RCC 7860 (cell line): ENCODE data around the gene OR9I1.

ENCODE experiments used
- DNase-seq: peaks from one replicate; pipeline ENCODE4 v3.0.0-alpha.2; 2015; ENCODE audit warnings: low spot score
- FAIRE-seq: peaks from 2 replicates; lab custom pipeline; 2012; peaks lifted over from hg19 to GRCh38; lab: Jason Lieb, UNC

Gene OR9I1

DNA sequence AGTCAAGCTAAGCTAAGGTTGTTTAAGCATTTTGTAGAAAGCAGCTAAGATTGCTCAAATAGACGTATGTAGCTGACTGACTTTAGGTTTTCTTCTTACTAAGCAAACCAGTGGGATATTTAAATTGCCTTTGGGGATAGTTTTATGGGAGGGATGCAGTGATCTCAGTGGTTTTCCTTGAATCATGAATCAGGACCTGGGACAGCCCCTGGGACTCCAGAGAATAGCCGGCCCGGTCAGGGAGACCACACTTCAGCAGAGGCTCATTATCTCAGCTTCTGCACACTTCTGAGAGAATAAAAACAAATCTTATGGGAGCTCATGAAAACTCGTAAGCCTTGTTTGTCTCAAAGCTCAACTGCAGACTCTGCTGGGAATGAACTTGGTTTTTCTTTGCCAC is at the start of gene OR9I1:
OR9I1 (minus strand) TSS at position 62 of the 400 bp plus-strand sequence. CDS start 6,086 bp downstream, outside the sequence.
- no peak for FAIRE-seq
- no peak for DNase-seq

DNA sequence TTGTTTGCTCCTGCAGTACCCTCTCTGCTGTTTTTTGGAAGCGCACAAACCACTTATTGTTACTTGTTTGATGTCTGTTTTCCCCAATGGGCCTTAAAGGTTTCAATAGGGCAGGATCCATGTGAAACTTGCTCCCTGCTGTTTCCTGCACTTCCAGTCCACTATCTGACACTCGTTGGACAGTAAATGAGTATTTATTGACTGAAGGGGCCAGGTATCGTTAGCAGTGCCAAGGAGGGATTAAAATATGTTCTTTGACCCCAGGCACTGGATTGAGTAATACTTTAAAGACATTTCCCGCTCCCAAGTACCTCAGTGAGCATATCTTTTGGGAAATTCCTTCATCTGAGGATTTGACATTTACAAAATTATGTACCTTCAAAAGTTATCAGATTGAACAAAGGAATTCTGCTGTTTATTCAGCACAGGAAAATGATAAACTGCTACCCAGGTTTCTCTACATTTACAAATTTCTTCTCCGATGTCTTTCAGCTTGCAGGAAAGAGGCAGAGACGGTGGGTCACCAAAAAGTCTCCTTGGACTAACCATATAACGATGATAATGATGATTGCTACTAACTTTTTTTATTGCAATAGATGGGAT is 40.3 kb upstream of the OR9I1 start:
- FAIRE-seq = no peak

GRCh38 chr11:58164990-58165389 is 39.7 kb upstream of the OR9I1 start:
- no peak for DNase-seq
- no peak for FAIRE-seq

More for the DNA sequence above, 40.3 kb upstream of the OR9I1 start:
- DNase-seq = no peak

GRCh38 chr11:58164389-58164788 is 39.1 kb upstream of the OR9I1 start:
- DNase-seq (no peak), FAIRE-seq (no peak)

- FAIRE-seq (no peak), DNase-seq (no peak)
Observed at GRCh38 chr11:58152781-58153180, 27.5 kb upstream of the OR9I1 start.

DNA sequence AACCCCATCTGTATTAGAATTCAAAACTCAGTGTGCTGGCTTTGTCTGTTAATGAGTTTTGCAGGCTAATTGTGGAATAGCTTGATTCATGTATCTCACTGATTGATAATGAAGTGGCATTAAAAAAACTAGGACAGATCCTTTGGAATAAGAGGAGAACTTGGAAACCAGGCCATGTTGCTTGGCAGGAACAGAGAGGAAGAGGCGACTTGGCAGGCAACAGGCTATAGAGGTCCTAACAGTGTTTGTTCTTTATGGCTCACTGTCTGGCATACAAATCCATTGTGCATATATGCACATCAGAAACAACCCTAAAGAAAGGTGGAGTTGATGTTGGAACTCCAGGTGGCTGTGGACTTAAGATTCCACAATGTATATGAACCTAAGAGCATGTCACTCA is 17.4 kb upstream of the OR9I1 start:
- no peak for DNase-seq
- FAIRE-seq = no peak

GRCh38 chr11:58135171-58135570 is 9.8 kb upstream of the OR9I1 start:
- DNase-seq = no peak
- FAIRE-seq = no peak

GRCh38 chr11:58134151-58134550 is 8.8 kb upstream of the OR9I1 start:
- no peak for FAIRE-seq
- no peak for DNase-seq

- FAIRE-seq (no peak), DNase-seq (no peak)
Observed at GRCh38 chr11:58133309-58134076, 8.2 kb upstream of the OR9I1 start.

DNA sequence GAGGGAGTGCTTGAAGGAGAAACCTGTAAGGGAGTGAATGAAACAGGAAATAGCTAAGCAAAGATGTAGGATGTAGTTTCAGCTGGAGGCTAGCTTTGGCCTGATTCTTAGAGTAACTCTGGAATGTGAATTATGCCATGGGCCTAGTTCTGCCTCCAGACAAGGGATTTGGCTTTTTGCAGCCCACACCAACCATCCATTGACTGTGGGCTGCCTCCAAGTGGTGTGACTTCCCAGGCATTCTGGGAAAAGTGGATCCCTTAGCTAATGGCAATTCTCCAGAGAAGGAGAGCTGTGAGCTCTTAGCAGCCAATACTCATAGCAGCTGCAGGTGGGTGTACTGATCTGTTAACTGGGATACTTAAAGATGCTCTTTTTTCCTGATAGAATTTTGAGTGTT is 2.0 kb upstream of the OR9I1 start:
- no peak for DNase-seq
- FAIRE-seq = no peak

DNA sequence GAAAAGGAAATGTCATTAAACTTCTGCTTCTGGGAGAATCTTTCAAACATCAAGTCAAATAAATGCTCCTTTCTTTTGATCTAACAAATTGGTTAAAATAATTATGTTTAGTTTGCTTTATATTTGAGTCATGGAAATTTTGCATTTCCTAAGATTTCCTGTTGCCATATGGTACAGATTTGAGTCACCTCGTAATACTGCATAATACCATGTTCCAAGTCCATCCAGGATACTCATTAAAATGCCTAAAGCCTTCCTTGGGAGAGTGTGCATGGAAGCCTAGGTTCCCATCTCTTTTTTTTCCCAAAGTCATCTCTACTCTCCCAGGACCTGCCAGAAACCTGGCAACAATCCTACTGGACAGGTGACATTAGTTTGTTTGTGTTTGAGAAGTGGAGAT is 4.2 kb downstream of the OR9I1 start:
- DNase-seq (no peak), FAIRE-seq (no peak)

DNA sequence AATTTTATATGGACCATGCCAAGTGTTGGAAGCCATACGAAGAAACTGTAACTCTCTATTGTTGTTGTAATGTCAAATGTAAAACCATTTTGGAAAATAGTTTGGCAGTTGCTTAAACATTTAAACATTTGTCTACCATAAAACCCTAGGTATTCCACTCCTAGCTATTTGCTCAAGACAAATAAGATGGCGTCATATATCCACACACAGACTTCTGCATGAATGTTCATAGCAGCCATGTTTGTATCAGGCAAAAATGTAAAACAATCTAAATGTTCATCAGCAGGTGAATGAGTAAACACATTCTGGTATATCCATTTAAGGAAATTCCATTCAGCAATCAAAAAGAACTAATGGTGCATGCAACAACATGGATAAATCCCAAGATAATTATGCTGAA is 27.9 kb downstream of the OR9I1 start:
- FAIRE-seq (no peak), DNase-seq (no peak)

DNA sequence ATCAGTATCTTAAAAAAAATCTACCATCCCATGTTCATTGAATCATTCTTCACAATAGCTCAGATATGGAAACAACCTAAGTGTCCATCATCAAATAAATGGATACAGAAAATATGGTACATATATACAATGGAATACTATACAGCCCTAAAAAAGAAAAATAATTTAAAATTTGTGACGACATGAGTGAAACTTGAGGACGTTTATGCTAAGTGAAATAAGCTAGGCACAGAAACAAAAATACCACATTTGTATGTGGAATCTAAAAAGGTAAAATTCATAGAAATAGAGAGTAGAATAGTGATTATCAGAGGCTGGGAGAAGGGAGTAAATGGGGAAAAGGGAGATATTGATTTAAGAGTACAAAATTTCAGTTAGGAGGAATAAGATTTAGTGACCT is 38.8 kb downstream of the OR9I1 start:
- DNase-seq (no peak), FAIRE-seq (no peak)

- peak; percentile 37 for DNase-seq
Observed at GRCh38 chr11:58075781-58076180, 49.5 kb downstream of the OR9I1 start.

GRCh38 chr11:58070585-58070984 is 54.7 kb downstream of the OR9I1 start:
- no peak for FAIRE-seq
- peak; percentile 49 for DNase-seq

More at GRCh38 chr11:58075781-58076180, 49.5 kb downstream of the OR9I1 start:
- no peak for FAIRE-seq

DNA sequence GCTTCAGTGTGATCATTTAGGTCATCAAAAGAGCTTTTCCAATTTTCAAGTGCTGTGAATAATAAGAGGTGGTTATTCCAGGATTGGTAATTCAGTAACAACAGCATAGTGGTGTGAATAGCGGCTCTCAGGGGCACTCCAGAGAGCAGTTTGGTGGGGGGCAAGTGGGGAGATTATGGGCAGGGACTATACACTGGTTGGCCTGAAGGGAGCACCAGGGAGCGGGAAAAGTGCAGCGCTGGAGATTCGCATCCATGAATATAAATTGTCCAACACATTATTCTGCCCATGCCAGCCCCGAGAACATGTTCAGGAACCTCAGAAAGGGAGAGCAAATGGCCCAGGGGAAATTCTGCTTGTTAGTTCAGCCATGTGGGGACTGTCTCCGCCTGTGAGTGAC is 56.7 kb downstream of the OR9I1 start:
- no peak for DNase-seq
- no peak for FAIRE-seq

DNA sequence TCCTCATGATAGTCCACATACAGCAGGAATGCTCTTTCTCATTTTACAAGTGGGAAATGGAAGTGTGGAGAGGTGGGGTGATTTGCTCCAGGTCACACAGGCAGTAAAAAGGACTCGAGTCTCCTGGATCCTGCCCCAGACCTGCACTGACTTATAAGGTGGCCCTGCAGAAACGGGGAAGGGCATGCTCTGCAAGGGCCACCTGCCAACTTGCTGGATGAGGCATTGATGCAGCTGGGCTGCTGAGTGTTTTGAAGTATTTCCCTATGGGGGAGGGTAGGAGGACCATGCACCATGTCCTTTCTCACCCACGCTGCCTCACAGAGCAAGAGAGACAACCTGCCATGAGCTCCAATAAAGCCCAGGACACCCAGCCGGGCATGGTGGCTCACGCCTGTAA is 57.6 kb downstream of the OR9I1 start:
- no peak for FAIRE-seq

More for the DNA sequence above, 57.6 kb downstream of the OR9I1 start:
- DNase-seq = no peak
